ENCODE measurements around the gene OR10G6.
"Not testable (repeated sequence)": the region's sequence is repeated elsewhere in the genome, so short reads cannot be mapped to it uniquely, and the experiment has no call there.

The OR10G6 gene

GRCh38 chr11:123995119-123995518 is at the start of gene OR10G6:
Gene OR10G6, minus strand, starts transcription at chr11:123995161. Its CDS starts 0 bp downstream, at chr11:123995161.
- no peak for DNase-seq

- DNase-seq = no peak
Observed at GRCh38 chr11:124043420-124043819, 48.5 kb upstream of the OR10G6 start.

- no peak for DNase-seq
Observed at GRCh38 chr11:124041254-124041653, 46.3 kb upstream of the OR10G6 start, which contains the start of gene OR10G7. Gene OR10G7, minus strand, starts transcription at chr11:124041325. Its CDS starts 2,324 bp downstream, at chr11:124039001.

GRCh38 chr11:124039557-124039956 is 44.6 kb upstream of the OR10G6 start:
- no peak for DNase-seq

GRCh38 chr11:124036666-124037065 is 41.7 kb upstream of the OR10G6 start:
- no peak for DNase-seq

GRCh38 chr11:124026498-124026897 is 31.5 kb upstream of the OR10G6 start, which contains the start of gene OR10G8:
Gene OR10G8, plus strand, starts transcription at chr11:124026798. Its CDS starts 2,825 bp downstream, at chr11:124029623.
- DNase-seq = no peak

- DNase-seq = not testable (repeated sequence)
Observed at GRCh38 chr11:124015837-124016236, 20.9 kb upstream of the OR10G6 start.

- DNase-seq = no peak
Observed at GRCh38 chr11:124012697-124013096, 17.7 kb upstream of the OR10G6 start, which contains the start of gene OR10G4. Gene OR10G4, plus strand, starts transcription at chr11:124012997. Its CDS starts 2,578 bp downstream, at chr11:124015575.

GRCh38 chr11:123979311-123979710 is 15.7 kb downstream of the OR10G6 start:
- no peak for DNase-seq

- no peak for DNase-seq
Observed at GRCh38 chr11:123977731-123978347, 17.1 kb downstream of the OR10G6 start, which contains the start of gene OR10S1. Gene OR10S1, minus strand, starts transcription at chr11:123977781. Its CDS starts 117 bp downstream, at chr11:123977664.

- no peak for DNase-seq
Observed at GRCh38 chr11:123976770-123977560, 18.0 kb downstream of the OR10G6 start.

- DNase-seq = no peak
Observed at GRCh38 chr11:123973816-123974215, 21.1 kb downstream of the OR10G6 start.

GRCh38 chr11:123956752-123957151 is 38.2 kb downstream of the OR10G6 start:
- DNase-seq = no peak

GRCh38 chr11:123945132-123945531 is 49.8 kb downstream of the OR10G6 start:
- no peak for DNase-seq
